ENCODE data around the gene RNF175.

DNA sequence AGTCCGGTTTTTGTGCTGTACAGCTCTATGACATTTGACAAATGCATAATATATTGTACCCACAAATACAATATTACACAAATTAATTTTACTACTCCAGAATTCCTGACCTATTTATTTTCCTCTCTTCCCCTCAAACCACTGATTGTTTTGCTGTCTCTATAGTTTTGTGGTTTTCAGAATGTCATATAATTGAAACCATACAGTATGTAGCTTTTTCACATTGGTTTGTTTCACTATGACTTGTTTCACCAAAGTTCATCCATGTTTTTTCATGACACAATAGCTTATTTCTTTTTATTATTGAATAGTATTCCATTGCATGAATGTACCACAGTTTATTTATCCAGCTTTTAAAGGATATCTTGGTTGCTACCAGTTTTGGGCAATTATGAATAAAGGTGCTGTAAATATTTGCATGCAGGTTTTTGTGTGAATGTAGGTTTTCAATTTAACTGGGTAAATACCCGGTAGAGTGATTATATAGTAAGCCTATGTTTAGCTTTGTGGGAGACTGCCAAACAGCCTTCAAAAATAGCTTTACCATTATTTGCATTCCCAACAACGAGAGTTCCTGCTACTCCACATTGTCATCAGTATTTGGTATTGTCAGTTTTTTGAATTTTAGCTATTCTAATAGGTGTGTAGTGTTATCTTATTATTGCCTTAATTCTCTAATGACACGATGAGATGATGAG is 25.9 kb downstream of the RNF175 start:
- no peak for TF ChIP-seq CTCF (conservative IDR thresholded peaks at IDR 0.05; ENCODE audit: low read length)
- no peak for TF ChIP-seq EZH2phosphoT487 (IDR thresholded peaks at IDR 0.05; ENCODE audit: borderline replicate concordance)
